Middle frontal gyrus (tissue), 1 donor: Measurements from ENCODE around the gene AVEN.
"Not testable (repeated sequence)": the region's sequence is repeated elsewhere in the genome, so short reads cannot be mapped to it uniquely, and the experiment has no call there.

Experiments
- DNase-seq: peaks from one replicate; pipeline ENCODE4 v3.0.0-alpha.2; 2015; ENCODE audit warnings: low spot score; ENCODE audit errors: extremely low spot score

The AVEN gene

GRCh38 chr15:34043391-34043790, 4.4 kb upstream of the AVEN start:
- no peak for DNase-seq

- no peak for DNase-seq
These were observed 748 bp upstream of the AVEN start for GRCh38 chr15:34039790-34040113.

- DNase-seq, result peak; percentile 53
These were observed 757 bp downstream of the AVEN start for GRCh38 chr15:34038023-34038870.

- DNase-seq, result no peak
These were observed 6.8 kb downstream of the AVEN start for GRCh38 chr15:34031987-34032760.

- DNase-seq, result no peak
These were observed 11.4 kb downstream of the AVEN start for GRCh38 chr15:34027606-34028005.

GRCh38 chr15:34025252-34025651, 13.8 kb downstream of the AVEN start:
- DNase-seq, result no peak

GRCh38 chr15:34023907-34024306, 15.1 kb downstream of the AVEN start:
- DNase-seq, result no peak

- DNase-seq, result no peak
These were observed 19.5 kb downstream of the AVEN start for GRCh38 chr15:34019369-34019990.

GRCh38 chr15:34018738-34019137, 20.3 kb downstream of the AVEN start:
- DNase-seq, result not testable (repeated sequence)

- DNase-seq, result no peak
These were observed 20.9 kb downstream of the AVEN start for GRCh38 chr15:34018021-34018645.

- DNase-seq, result no peak
These were observed 24.4 kb downstream of the AVEN start for GRCh38 chr15:34014556-34014955.

GRCh38 chr15:34013746-34014145, 25.3 kb downstream of the AVEN start:
- no peak for DNase-seq

- no peak for DNase-seq
These were observed 26.5 kb downstream of the AVEN start for GRCh38 chr15:34012461-34013028.

GRCh38 chr15:34011481-34011880, 27.5 kb downstream of the AVEN start:
- no peak for DNase-seq

- DNase-seq, result no peak
These were observed 28.1 kb downstream of the AVEN start for GRCh38 chr15:34010921-34011320.

- DNase-seq, result no peak
These were observed 29.3 kb downstream of the AVEN start for GRCh38 chr15:34009656-34010055.

- no peak for DNase-seq
These were observed 32.6 kb downstream of the AVEN start for GRCh38 chr15:34006381-34006780.

- DNase-seq, result no peak
These were observed 37.5 kb downstream of the AVEN start for GRCh38 chr15:34001536-34001935.

- not testable (repeated sequence) for DNase-seq
These were observed 43.3 kb downstream of the AVEN start for GRCh38 chr15:33995666-33996065.

- no peak for DNase-seq
These were observed 44.9 kb downstream of the AVEN start for GRCh38 chr15:33994005-33994615.

- DNase-seq, result no peak
These were observed 50.6 kb downstream of the AVEN start for GRCh38 chr15:33988384-33988783.
